GM18499 (cell line): ENCODE data around the gene MMUT.
A peak's percentile ranks its signal among the peaks of the same experiment; 100 is the strongest.
"Not testable (repeated sequence)": the region's sequence is repeated elsewhere in the genome, so short reads cannot be mapped to it uniquely, and the experiment has no call there.

Experiments
- ATAC-seq: cut with Tn5 transposase; IDR thresholded peaks from one replicate; pipeline ENCODE4 v1.9.1; 2021; ENCODE audit warnings: moderate number of reproducible peaks; ENCODE audit not compliant: insufficient read depth, unreplicated experiment

Gene MMUT

GRCh38 chr6:49462927-49463611, at the start of gene MMUT, which contains the start of gene CENPQ:
Gene MMUT, minus strand, starts transcription at chr6:49463253. Its CDS starts 3,787 bp downstream, at chr6:49459466.
Gene CENPQ, plus strand, starts transcription at chr6:49463370. Its CDS starts 6,807 bp downstream, at chr6:49470177.
- ATAC-seq = peak; percentile 95

DNA sequence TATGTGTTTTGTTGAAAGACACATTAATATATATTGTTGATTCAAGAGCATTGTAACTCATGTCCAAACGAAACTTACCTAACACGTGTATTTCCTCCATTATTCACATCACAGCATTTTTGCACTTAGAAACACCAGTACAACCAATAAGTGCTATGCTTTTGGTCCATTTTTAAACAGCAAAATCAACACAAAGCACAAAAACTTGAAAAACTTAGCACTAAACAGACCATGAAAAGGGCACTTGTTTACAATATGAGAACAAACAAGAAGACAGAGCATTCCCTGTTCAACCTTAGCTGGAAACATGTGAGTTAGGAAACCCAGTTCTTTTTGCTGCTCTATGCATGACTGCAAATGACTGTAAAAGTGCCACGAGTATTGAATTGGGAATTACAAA, 46.3 kb upstream of the MMUT start:
- ATAC-seq = no peak

GRCh38 chr6:49506569-49507111, 43.6 kb upstream of the MMUT start:
- no peak for ATAC-seq

DNA sequence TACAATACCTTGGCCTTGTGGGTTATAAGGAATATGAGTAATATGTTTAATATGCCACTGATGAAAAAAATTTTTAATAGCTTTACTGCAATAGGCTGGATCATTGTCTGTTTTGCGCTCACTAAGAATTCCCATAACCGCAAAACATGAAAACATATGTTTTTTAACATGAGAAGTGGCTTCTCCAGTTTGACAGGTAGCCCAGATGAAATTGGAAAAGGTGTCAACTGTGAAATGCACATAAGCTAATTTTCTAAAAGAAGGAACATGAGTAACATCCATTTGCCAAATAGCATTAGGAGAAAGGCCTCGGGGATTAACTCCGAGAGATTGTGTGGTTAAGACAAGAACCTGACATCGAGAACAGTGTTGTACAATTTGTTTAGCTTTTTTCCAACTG, 41.6 kb upstream of the MMUT start:
- no peak for ATAC-seq

- ATAC-seq = no peak
Measured at GRCh38 chr6:49499623-49500022, 36.6 kb upstream of the MMUT start, which contains the start of gene GLYATL3. Gene GLYATL3, plus strand, starts transcription at chr6:49499923. Its CDS starts 12,068 bp downstream, at chr6:49511991.

DNA sequence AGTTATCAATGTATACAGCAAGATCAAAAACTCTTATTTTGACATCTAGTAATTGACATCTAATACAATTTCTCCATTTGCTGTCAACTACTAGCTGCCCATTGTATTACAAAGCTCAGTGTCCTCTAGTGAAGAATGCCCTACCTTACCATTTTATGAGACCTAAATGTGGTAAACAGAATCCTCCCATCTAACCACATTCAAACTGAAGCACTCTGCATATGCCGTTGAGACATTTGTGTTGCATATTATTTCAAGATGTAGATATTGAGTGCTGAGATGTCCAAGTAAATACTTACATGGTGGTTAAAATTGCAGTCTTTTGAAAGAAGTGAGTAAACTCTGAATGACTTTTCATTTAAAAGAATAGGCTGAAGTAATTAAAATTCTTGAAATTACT, 36.1 kb upstream of the MMUT start:
- ATAC-seq = no peak

DNA sequence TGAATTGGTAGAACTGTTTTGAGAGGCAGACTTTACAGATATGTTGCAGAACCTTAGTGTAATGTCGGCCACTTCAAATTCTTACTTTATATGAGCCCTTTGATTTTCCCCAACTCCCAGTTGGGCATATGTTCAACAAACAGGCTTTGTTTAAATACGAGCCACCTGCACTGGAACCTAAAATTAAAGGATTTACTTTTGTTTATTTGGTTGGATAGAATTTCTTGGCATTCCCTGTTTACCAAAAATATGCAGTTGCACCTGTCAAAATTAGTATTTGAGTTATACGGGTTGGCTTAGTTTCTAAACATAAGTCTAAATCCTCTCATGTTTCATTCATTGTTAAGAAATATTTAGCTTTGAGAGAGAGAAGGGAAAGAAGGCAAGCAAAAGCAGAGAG, 34.3 kb upstream of the MMUT start:
- no peak for ATAC-seq

DNA sequence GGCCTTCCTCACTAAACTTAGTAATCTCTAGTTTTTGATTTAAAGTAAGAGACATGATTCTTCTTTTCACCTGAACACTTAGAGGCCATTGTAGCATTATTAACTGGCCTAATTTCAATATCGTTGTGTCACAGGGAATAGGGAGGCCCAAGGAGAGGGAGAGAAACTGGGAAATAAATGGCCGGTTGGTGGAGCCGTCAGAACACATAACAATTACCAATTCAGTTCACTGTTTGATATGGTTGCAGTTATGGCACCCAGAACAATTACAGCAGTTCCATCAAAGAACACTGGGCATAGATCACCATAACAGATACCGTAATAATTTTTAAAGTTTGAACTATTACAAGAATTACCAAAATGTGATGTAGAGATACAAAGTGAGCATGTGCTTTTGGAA, 27.6 kb upstream of the MMUT start:
- ATAC-seq = no peak

DNA sequence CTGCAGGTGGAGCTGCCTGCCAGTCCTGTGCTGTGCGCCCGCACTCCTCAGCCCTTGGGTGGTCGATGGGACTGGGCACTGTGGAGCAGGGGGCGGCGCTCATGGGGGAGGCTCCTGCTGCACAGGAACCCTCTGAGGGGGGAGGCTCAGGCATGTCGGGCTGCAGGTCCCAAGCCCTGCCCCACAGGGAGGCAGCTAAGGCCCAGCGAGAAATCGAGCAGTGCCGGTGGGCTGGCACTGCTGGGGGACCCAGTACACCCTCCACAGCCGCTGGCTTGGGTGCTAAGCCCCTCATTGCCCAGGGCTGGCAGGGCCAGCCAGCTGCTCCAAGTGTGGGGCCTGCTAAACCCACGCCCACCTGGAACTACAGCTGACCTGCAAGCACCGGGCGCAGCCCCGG, 20.3 kb upstream of the MMUT start:
- not testable (repeated sequence) for ATAC-seq

DNA sequence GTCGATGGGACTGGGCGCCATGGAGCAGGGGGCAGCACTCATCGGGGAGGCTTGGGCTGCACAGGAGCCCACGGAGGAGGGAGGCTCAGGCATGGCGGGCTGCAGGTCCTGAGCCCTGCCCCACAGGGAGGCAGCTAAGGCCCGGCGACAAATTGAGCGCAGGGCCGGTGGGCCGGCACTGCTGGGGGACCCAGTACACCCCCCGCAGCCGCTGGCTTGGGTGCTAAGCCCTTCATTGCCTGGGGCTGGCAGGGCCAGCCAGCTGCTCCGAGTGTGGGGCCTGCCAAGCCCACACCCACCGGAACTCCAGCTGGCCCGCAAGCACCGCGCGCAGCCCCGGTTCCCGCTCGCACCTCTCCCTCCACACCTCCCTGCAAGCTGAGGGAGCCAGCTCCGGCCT, 18.8 kb upstream of the MMUT start:
- not testable (repeated sequence) for ATAC-seq

DNA sequence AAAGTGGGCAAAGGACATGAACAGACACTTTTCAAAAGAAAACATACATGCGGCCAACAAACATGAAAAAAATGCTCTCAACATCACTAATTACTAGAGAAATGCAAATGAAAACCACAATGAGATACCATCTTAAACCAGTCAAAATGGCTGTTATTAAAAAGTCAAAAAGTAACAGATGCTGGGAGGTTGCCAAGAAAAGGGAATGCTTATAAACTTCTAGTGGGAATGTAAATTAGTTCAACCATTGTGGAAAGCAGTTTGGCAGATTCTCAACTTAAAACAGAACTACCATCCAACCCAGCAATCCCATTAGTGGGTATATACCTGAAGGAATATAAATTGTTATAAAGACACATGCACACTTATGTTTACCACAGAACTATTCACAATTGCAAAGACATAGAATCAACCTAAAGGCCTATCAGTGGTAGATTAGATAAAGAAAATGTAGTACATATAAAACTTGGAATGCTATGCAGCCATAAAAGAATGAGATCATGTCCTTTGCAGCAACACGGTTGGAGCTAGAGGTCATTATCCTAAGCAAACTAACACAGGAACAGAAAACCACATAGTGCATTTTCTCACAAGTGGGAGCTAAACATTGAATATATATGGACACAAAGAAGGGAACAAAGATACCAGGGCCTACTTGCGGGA, 16.4 kb upstream of the MMUT start:
- no peak for ATAC-seq

DNA sequence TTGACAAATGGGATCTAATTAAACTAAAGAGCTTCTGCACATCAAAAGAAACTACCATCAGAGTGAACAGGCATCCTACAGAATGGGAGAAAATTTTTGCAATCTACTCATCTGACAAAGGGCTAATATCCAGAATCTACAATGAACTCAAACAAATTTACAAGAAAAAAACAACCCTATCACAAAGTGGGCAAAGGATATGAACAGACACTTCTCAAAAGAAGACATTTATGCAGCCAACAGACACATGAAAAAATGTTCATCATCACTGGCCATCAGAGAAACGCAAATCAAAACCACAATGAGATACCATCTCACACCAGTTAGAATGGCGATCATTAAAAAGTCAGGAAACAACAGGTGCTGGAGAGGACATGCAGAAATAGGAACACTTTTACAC, 13.5 kb upstream of the MMUT start:
- ATAC-seq = not testable (repeated sequence)

DNA sequence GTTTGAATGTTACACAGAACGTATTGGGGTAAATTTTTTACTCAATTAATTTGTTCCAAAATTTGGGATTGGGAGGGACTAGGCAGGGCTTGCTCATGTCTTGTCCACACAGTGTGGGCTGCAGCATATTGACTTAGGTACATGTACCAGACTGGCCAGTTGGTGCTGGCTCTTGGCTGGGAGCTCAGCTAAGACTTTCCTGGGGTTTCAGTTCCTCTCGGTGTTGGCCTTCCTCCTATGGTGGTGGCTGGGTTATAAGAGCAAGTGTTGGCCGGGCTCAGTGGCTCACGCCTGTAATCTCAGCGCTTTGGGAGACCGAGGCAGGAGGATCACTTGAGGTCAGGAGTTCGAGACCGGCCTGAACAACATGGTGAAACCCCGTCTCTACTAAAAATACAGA, 5.0 kb upstream of the MMUT start:
- ATAC-seq = no peak

GRCh38 chr6:49464691-49465090, 1.6 kb upstream of the MMUT start:
- ATAC-seq = no peak

DNA sequence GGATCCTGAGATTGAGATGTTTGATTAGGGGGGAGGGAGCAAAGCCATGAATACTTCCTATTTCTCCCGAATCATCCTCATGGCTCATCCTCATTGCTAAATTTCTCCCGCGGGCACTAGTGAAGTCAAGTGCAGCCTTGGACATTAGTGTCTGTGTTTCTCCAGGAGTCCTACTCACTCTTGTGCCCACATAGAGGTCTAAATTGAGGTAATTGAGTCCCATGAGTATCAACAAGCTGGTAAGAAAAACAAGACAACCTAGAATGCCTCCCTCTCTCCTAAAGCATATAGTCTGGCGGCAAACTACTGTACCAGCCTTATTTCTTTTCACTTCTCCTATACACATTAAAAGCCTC, 537 bp upstream of the MMUT start:
- no peak for ATAC-seq

- no peak for ATAC-seq
Measured at GRCh38 chr6:49462599-49462926, 490 bp downstream of the MMUT start.

GRCh38 chr6:49462071-49462470, 982 bp downstream of the MMUT start:
- ATAC-seq = no peak

- ATAC-seq = no peak
Measured at GRCh38 chr6:49457771-49458170, 5.3 kb downstream of the MMUT start.

- peak; percentile 69 for ATAC-seq
Measured at GRCh38 chr6:49454787-49455709, 8.0 kb downstream of the MMUT start.

DNA sequence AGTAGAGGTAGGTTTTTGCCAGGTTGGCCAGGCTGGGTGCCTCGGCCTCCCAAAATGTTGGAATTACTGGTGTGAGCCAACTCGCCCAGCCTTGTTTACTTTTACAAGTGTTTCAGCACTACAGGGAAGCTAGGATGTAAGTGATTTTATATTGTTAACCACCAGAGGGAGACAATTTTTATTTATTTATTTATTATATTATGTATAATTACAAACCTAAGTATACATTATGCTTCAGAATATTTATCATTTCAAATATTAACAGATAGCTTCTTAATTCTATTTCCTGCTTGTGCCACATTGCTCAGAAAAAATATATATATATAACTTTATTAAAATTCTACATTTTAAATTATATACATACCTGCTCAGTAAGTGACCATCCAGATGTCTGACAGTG, 9.8 kb downstream of the MMUT start:
- ATAC-seq = no peak

DNA sequence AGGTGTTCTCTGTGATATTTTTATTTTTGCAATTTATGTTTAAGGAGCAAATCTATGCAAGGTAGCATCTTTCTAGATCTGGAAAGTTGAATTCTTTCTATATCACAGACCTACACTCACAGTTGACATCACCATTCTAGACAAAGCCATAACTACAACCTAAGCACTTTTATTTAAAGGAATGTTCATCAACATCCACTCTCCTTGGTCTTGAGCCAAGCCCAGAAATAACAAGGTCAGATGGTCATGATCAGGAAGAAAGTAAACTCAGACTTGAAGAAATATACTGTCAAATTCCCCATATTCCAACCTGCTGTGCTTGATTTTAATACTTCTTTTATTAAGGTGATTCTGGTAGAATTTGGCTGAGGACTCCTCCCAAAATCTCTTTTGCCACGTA, 32.2 kb downstream of the MMUT start:
- ATAC-seq = no peak
